22Rv1 (cell line): ENCODE results near the gene MGST3.

Experiments
- CTCF ChIP-seq: fragments of 450-650 bp; IDR thresholded peaks from 2 replicates; pipeline ENCODE4 v1.5.1; 2017; ENCODE audit warnings: mild to moderate bottlenecking
- ZFX ChIP-seq: fragments of 450-650 bp; IDR thresholded peaks from 2 replicates; pipeline ENCODE4 v1.6.1; 2017; ENCODE audit warnings: antibody characterized with exemption, borderline replicate concordance

- TF ChIP-seq CTCF (no peak), ZFX (no peak)
These were observed 2.6 kb downstream of the MGST3 start for GRCh38 chr1:165633614-165634013.
